8988T (cell line): ENCODE data around the gene DLG2.
"Not testable (repeated sequence)": the region's sequence is repeated elsewhere in the genome, so short reads cannot be mapped to it uniquely, and the experiment has no call there.

ENCODE experiments used
- DNase-seq: peaks from one replicate; pipeline ENCODE4 v3.0.0; 2011

The DLG2 gene

DNA sequence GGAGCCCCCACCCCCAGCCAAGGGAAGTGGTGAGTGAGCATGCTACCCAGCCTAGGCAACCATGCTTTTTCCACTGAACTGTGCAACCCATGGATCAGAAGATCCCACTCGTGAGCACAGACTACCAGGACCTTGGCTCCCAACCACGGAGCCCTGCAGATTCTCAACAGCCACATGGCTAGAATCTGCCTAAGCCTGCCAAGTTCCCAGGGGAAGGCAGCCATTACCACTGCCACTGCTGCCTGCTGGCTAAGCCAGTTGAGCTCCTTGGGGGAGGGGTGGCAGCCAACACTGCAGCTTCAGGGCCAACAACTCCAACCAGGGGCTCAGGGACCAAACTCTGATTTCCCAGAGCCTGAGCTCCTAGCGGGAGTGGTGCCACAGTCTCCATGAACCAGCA, 195.8 kb downstream of the DLG2 start:
- no peak for DNase-seq

DNA sequence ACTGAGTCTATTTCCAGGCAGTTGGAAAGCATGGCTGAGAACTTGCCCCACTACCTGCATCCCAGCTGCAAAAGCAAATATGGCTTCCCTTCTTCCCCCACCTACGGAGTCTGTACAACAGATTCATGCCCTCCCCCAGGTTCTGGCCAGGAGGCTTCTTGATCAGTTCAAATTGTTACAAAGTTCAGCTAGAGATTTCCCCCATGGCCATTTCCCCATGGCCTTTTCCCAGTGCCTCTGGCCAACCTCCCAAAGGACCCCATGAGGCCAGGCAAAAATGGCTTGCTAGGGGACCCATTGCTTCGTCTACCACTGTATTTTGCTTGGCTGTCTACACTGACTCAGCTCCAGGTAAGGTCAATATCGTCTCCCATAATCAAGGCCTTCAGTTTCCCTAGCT, 203.3 kb downstream of the DLG2 start:
- DNase-seq, result no peak

DNA sequence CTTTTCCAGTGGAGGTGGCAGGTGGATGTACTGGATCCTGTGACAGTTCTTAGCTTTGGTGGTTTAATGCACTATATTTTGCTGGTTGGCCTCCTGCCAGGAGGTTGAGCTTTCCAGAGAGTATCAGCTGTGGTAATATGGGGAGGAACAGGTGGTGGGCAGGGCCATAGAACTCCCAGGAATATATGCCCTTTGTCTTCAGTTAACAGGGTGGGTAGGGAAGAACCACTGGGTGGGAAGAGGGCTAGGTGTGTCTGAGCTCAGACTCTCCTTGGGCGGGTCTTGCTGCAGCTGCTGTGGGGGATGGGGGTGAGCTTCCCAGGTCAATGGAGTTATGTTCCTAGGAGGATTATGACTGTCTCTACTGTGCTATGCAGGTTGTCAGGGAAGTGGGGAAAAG, 203.8 kb downstream of the DLG2 start:
- no peak for DNase-seq

DNA sequence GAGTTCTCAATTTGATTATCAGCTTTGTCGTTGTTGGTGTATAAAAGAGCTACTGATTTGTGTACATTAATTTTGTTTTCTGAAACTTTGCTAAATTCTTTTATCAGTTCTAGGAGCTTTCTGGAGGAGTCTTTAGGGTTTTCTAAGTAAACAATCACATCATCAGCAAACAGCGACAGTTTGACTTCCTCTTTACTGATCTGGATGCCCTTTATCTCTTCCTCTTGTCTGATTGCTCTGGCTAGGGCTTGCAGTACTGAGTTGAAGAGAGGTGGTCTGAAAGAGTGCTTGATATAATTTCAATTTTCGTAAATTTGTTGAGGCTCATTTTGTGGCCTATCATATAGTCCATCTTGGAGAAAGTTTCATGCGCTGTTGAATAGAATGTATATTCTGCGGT, 213.0 kb downstream of the DLG2 start:
- DNase-seq, result no peak

DNA sequence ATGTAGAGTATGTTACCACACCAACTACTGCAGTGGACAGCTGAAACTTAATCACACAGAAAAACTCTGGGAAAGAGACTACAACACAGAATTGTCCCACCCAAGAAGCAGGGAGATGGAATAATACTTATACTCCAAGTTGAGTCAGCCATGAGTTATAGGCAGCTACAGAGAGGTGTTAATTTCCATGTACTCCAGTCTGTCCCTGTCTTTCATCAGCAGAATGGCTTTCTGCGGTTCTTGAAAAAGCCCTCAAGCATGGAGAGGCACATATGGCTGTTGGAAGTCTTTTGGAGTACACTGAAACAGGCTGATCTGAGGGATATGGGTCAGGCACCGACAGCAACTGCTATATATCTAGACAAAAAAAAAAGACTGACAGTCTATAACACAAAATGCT, 219.5 kb downstream of the DLG2 start:
- DNase-seq, result no peak

DNA sequence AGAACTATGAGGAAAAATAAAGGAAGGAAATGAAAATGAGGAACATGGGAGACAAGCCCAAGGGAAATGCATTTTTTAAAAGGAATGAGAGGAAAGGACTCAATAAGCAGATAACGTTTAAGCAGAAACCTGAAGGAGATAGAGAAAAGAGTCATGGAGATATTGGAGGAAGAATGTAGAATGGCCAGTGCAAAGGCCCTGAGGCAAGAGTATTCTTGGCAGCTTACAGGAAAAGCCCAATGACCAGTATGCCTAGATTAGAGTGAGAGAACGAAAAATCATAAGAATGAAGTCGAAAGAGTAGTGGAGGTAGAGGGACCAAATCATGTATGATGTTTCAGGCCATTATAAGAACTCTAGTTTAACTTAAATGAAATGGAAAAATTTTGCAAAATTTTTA, 220.3 kb downstream of the DLG2 start:
- no peak for DNase-seq

DNA sequence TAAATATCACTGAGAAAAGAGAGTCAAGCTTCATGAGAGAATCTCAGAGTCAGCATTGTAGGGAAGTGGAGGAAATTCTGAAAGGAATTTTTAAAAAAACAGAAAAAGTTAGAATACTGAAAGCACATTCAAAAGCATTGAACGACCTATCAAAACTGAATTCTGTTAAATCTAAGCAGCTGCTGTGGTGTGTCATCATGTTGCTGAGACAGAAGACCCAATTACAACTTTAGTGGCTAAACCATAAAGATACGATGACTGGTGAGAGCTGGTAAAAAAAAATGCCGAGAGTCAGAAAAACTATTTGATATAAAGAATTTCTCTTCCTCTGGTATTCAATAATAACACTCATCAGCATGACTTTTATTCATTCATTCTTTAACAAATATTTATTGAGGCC, 220.8 kb downstream of the DLG2 start:
- DNase-seq, result no peak

DNA sequence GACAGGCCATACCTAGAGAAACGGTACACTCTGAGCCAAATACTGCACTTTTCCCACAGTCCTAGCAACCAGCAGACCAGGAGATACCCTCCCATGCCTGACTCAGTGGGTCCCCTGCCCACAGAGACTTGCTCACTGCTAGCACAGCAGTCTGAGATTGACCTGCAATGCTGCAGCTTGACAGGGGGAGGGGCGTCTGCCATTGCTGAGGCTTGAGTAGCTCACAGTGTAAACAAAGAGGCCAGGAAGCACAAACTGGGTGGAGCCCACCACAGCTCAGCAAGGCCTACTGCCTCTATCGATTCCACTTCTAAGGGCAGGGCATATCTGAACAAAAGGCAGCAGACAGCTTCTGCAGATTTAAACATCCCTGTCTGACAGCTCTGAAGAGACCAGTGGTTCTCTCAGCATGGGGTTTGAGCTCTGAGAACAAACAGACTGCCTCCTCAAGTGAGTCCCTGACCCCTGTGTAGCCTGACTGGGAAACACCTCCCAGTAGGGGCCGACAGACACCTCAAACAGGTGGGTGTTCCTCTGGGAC, 231.6 kb downstream of the DLG2 start:
- DNase-seq, result not testable (repeated sequence)

DNA sequence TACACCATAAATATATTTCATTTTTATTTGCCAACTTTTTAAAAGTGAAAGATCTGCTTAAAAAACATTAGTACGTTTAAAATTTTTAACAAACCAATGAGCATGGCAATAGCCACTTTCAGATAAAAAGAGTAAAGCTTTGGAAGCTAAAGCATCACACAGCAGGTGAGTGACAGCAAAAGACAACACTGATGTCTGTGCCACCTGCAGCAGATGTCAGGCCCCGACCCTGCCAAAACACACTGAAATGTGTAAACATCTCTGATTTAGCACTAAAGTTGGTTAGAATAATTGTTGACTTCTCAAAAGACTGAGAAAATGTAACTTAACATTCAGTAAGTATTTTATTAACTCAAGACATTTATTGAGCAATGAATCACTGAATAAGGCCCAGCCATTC, 232.9 kb downstream of the DLG2 start:
- DNase-seq, result no peak

DNA sequence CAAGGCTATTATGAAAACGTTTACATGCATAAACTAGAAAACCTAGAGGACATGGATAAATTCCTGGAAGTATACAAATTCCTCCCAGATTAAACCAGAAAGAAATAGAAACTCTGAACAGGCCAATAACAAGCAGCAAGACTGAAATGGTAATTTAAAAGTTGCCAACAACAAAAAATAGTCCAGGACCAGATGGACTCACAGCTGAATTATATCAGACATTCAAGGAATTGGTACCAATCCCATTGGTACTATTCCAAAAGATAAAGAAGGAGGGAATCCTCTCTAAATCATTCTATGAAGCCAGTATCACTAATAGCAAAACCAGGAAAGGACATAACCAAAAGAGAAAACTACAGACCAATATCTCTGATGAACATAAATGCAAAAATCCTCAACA, 236.0 kb downstream of the DLG2 start:
- no peak for DNase-seq

DNA sequence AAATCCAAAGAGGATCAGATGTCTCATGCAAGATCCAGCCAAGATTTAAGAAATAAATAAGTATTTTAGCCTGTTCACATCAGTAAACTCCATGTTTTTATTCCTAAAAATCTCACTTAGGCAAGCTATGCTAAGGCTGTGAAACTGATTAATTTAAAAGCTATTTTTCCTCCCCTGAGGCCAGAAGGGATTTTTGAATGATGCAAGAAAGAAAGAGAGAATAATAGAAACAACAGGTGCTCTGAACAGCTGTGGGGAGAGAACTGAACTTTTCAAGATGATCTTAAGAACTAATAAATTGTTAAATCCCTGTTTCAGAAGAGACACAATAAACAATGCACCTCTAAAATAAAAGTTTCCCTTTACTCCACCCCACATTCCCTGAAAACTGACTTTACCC, 241.6 kb downstream of the DLG2 start:
- DNase-seq, result no peak

DNA sequence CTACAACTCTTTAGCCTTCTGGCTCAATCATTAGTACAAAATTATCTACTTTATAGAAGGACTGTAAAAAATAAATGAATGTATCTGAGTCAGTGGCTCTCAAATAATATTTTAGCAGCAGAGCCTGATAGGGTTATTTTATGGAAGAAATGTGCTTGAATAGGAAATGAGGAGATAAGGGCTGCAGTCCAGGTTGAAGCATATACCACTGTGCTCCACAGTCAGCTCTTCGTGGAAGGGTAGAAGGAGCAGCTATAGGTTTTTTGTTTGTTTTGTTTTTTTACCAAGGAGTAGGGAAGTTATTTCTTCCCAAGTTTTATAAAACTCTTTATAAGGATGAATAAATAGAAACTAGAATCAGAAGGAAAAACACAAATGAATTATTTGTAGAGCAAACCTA, 242.0 kb downstream of the DLG2 start:
- DNase-seq, result no peak

DNA sequence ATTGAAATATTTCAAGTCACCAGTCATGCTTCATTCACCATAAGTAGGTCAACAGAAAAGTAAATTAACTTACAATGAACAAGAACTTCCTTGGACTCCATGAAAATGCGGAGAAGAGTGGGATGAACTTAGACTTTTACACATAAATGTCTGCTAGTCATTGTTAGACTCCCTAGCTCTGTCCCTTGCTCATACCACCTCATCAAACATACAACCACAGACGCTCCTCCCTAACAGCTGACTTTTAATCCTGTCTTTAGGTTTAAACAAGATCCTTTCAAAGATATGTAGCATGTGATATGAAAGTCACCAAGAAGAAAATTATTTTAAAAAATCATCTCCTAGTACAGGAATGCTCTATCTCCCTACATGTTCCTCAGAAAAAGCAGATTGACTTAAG, 248.1 kb downstream of the DLG2 start:
- no peak for DNase-seq

DNA sequence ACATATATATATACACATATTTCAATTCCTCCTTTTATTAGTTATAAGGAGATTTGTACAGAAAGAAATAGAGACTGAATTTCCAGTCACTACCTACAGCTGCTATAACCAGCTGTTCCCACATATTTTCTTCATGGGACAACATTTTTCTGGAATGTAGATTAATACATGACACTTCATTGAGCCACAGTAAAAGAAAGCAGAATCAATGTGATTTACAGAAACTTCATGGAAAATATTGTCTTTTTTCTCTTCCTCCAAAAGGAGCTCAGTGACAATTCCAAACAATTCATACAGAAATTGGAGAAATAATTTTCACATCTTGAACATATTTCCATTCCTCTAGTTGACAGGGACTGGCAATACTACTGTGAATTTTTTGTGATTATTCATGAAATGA, 249.2 kb downstream of the DLG2 start:
- DNase-seq, result no peak

DNA sequence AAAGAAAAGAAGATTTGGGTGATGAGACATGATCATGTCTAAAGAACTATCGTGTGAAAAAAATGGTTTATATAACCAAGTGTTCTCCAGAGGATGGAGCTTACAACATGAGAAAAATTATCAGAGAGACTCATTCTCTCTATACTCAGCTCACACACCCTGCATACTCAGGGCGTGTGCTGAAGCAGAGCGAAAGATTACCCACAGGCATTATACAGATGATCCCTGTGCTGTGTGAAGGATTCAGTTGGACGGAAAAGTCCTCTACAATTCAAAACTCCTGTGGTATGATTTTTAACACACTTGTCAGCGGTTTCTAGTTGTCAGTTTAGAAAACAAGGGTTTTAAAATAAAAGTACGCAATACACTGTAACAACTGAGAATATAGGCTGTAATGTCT, 267.3 kb downstream of the DLG2 start:
- DNase-seq, result no peak

DNA sequence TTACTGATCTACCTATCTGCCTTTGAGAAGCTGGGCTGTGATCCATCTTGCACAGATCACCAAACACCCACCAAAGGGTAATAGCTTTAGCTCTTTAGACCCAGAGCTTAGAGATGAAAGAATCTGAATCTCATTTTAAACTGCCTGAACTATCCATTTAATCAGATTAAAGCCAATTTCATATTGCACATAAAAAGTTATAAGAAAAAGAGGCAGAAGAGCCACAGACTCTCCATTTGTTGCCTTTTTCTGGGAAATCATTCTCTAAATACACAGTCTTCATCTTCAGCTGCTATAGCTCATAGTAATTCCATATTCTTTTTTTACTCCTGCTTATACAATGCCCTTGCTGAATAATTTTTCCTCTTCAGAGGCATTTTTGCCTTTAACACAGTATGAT, 271.2 kb downstream of the DLG2 start:
- DNase-seq, result no peak

DNA sequence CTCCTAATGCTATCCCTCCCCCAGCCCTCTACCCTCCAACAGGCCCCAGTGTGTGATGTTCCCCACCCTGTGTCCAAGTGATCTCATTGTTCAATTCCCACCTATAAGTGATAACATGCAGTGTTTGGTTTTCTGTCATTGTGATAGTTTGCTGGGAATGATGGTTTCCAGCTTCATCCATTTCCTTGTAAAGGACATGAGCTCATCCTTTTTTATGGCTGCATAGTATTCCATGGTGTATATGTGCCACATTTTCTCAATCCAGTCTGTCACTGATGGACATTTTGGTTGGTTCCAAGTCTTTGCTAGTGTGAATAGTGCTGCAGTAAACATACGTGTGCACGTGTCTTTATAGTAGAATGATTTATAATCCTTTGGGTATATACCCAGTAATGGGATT, 277.6 kb downstream of the DLG2 start:
- DNase-seq, result not testable (repeated sequence)

DNA sequence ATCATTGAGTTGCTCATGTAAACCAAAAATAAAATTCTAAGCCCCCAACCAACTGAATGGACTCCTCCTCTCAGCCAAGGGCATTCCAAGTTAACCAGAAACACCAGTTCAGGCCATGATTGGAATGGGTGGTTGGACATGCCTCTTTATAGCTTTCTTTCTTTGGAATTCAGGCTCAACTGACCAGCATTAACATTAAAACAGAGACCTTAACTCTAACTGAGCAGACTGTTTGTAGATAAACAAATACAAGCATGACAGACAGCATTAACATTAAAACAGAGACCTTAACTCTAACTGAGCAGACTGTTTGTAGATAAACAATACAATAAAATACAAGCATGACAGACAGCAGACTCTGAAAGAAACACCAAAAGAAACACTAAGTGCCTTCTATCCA, 278.2 kb downstream of the DLG2 start:
- no peak for DNase-seq

DNA sequence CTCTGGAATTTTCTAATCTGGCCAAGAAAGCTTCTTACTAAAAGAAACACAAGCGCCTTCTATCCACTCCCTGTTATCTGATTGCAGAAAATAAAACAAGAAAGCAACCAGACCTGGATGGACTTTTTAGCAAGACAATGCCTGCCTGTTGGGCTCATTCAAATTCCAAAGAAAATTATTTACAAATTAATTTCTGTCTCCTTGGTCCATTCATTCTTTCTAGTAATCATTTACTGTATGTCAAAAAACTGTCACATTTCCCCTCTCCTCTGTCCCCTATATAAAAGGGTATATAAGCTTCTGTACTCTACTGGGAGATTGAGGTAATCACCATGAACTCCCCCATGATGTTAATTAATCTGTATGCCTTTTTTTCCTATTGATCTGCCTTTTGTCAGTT, 279.9 kb downstream of the DLG2 start:
- DNase-seq, result no peak

DNA sequence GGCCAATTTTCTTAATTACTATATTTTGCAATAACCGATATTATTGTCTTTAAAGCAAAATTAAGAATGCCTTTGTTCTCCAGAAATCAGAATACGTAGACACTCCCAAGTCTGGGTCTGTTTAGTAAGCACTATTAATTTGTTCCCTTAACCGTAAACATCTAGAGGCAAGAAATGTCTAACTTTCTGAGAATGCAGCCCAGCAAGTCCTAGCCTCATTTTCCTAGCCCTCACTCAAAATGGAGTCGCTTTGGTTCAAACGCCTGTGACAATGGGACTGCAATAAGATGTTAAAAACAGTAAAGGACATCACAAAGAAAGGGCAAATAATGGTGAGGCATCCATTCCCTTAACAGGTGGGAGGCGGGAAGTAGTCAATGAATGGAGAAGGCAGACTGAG, 280.7 kb downstream of the DLG2 start:
- DNase-seq, result no peak

DNA sequence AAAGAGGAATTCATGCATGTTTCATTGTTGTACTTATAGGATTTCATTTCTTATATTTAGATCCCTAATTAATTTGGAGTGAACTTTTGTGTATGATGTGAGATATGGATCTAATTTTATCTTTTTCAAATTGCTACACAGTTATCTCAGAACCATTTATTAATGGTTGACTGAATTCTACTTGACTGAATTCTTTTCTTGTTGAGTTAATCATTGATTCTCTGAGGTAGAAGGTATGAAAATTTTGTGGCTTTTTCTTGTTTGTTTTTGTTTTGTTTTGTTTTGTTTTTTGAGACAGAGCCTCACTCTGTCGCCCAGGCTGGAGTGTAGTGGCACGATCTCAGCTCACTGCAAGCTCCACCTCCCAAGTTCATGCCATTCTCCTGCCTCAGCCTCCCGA, 286.3 kb downstream of the DLG2 start:
- DNase-seq, result not testable (repeated sequence)

DNA sequence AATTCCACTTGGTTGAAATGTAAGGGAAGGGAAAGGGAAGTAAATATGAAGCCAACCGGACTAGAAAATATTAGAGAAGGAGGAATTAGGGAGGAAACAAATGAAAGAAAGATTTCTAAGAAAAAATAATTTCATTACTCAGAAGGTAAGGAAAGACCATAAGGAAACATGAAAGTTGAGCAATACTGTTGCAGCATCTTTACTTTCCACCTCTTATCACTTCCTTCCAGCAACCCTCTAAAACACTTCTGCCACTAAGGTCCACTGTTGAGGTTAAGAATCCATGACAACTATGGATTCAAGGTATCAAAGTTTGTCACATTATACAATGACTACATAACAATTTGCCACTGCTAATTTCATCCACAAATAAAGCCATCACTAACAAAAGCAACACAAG, 308.6 kb downstream of the DLG2 start:
- no peak for DNase-seq

DNA sequence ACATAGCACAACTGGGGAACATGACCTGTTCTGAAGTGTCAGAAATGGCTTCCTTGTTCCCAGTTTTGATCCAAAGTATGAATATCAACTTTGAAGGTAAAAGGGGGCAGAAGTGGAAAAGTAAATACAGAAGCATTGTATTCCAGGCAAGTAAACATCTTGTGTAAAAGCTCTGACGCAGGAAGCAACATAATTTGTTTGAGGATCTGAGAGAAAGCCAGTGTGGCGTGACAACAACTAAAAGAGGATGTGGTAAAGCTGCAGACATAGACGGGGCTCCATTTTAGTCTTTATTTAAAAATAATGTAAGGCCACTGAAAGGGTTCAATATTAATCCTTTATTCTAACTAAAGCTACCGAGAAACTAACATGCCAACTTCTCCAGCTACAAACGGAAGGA, 310.2 kb downstream of the DLG2 start:
- DNase-seq, result no peak

DNA sequence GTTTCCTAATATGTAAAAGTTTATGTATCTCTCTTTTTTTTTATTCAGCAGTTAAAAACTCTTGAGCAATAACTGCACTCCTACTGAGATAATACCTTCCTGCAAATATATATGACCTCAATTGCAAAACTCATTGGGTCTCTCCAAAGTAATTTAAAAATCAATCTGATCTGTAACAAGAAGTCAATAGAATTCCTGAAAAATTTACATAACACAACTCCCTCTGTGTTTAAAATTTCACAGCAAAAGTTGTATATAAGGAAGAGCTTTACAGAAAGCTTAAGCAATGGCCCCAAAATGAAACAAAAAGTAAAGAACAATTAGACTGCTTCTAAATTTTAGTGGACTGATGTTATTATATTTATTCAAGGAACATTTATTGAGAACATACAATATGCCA, 313.4 kb downstream of the DLG2 start:
- DNase-seq, result no peak

DNA sequence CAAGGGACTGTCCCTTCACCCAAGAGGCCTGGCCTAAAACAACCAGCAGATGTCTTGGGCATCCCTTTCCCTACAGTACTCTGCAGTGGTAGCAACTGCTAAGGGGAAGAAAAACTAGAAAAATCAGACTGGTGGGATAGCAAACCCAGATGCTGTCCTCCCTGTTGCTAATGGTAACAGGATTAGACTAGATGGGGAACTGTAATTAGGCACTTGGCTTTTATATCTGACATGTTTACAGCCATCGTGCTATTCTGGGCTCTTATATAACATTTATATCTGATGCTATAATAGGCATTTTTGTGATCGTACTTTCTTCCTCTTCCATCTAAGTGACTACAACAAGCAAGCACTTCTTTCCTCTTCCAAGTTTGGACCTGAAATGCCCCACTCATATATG, 316.7 kb downstream of the DLG2 start:
- DNase-seq, result no peak

DNA sequence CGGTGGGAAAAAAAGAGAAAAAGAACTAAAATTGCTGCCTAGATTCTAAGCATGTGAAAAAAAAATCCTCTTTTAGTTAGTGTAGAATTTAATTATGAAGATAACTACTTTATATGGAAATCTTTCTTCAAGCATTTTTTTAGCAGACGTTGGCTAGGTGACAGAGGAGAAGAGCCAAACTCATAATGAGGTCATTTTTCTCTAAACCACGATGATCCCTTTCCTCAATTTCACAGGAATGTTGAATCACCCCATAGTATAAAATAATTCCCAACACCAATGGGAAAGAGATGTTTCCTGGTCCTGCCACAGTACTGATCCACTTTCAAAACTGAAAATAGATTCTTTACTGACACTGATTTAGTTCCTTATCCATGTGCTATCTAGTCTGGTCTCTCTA, 319.8 kb downstream of the DLG2 start:
- DNase-seq, result no peak
